CD8-positive, alpha-beta memory T cell (primary cell): ENCODE data around the gene CSPG4. TPM values are rescaled to one million over a fixed set of nuclear protein-coding genes. Genes with fewer than 3 reads are reported as not detected.
"Not testable (repeated sequence)": the region's sequence is repeated elsewhere in the genome, so short reads cannot be mapped to it uniquely, and the experiment has no call there.

Experiments
- CTCF ChIA-PET: fragments of 350-600 bp; sonication (Branson Sonifier 250); formaldehyde crosslinking; loops from one replicate; lab custom pipeline; 2021; ENCODE audit warnings: antibody characterized with exemption; lab: Charles Lee
- POLR2A ChIA-PET: fragments of 350-600 bp; sonication (Branson Sonifier 250); formaldehyde crosslinking; loops from one replicate; lab custom pipeline; 2021; ENCODE audit warnings: antibody characterized with exemption; lab: Charles Lee
- DNase-seq, 5 donors: peaks; one replicate each; pipeline versions ENCODE4 v3.0.0 to v3.0.0-alpha.2; 2020 to 2022; ENCODE audit warnings: mixed read lengths in 1 of 5
- H3K27ac ChIP-seq: one replicate; pipeline ENCODE4 v1.7.0; 2013; ENCODE audit warnings: low read depth, mild to moderate bottlenecking, low read length, moderate library complexity
- H3K27me3 ChIP-seq: 2 replicates; pipeline ENCODE4 v1.7.0; 2013; ENCODE audit warnings: low read length, mild to moderate bottlenecking; ENCODE audit not compliant: insufficient read depth, poor library complexity, severe bottlenecking
- H3K36me3 ChIP-seq: 2 replicates; pipeline ENCODE4 v1.7.0; 2013; ENCODE audit warnings: mild to moderate bottlenecking, low read length, moderate library complexity; ENCODE audit not compliant: insufficient read depth
- H3K4me1 ChIP-seq: 2 replicates; pipeline ENCODE4 v1.7.0; 2013; ENCODE audit warnings: mild to moderate bottlenecking, low read length, moderate library complexity; ENCODE audit not compliant: insufficient read depth
- H3K4me3 ChIP-seq: 2 replicates; pipeline ENCODE4 v1.7.0; 2013; ENCODE audit warnings: mild to moderate bottlenecking, low read length
- H3K9me3 ChIP-seq: 2 replicates; pipeline ENCODE4 v1.7.0; 2013; ENCODE audit warnings: mild to moderate bottlenecking, low read length
- H3K27ac Mint-ChIP-seq, 8 donors: one replicate each; pipeline ENCODE4 v1.8.0; 2020 to 2021; ENCODE audit warnings: mixed read lengths in 8 of 8, mild to moderate bottlenecking in 6 of 8, inconsistent platforms in 3 of 8, moderate library complexity in 3 of 8
- H3K27me3 Mint-ChIP-seq, 2 donors: one replicate each; pipeline ENCODE4 v1.8.0; 2020 to 2021; ENCODE audit warnings: mixed read lengths in 2 of 2, mild to moderate bottlenecking in 1 of 2, moderate library complexity in 1 of 2
- H3K36me3 Mint-ChIP-seq, 3 donors: one replicate each; pipeline ENCODE4 v1.8.0; 2020 to 2021; ENCODE audit warnings: mixed read lengths in 3 of 3, inconsistent platforms in 1 of 3, mild to moderate bottlenecking in 1 of 3
- H3K4me1 Mint-ChIP-seq, 3 donors: one replicate each; pipeline ENCODE4 v1.8.0; 2020 to 2021; ENCODE audit warnings: mixed read lengths in 3 of 3, inconsistent platforms in 1 of 3, mild to moderate bottlenecking in 1 of 3
- H3K4me3 Mint-ChIP-seq, 7 donors: one replicate each; pipeline ENCODE4 v1.8.0; 2020 to 2021; ENCODE audit warnings: mixed read lengths in 7 of 7, mild to moderate bottlenecking in 6 of 7, moderate library complexity in 4 of 7, inconsistent platforms in 2 of 7
- H3K9me3 Mint-ChIP-seq, 5 donors: one replicate each; pipeline ENCODE4 v1.8.0; 2020 to 2022; ENCODE audit warnings: mixed read lengths in 5 of 5, mild to moderate bottlenecking in 3 of 5, moderate library complexity in 2 of 5, inconsistent platforms in 1 of 5
- polyA plus RNA-seq: library from polyadenylated mRNA; unstranded; fragments of 300-500 nt; fragmentation: Illumina TruSeq; gene quantifications from one replicate; pipeline ENCODE4 v1.2.3, GENCODE V29; 2021
- total RNA-seq, 2 experiments: library from RNA; stranded (reverse); gene quantifications; one replicate each; pipeline ENCODE4 v1.2.3, GENCODE V29; 2021

The CSPG4 gene
- total and polyA plus RNA-seq, 3 experiments from 2014 or later, result not detected

GRCh38 chr15:75731248-75732151 lies 18.9 kb upstream of the CSPG4 start:
- Mint-ChIP-seq H3K27me3 (peaks cover 16 to 24% of the 10 kb centered on the region in 2 donors), H3K27ac (no peak overlapping the region), H3K4me1 (peaks cover 2 to 11% (median 5%) of the 10 kb centered on the region in 3 donors), H3K36me3 (no peaks in the 10 kb centered on the region), H3K4me3 (no peak overlapping the region), H3K9me3 (no peaks in the 10 kb centered on the region)
- no peaks in the 10 kb centered on the region for H3K36me3 ChIP-seq
- ChIA-PET POLR2A (no interaction called here), CTCF (interaction anchor here (1.0 kb wide), 1 partner anchor 70 kb away, joined by 3 read pairs; no protein-coding TSS in a partner anchor)
- no peaks in the 10 kb centered on the region for H3K4me1 ChIP-seq
- no peak overlapping the region for H3K27ac ChIP-seq
- H3K9me3 ChIP-seq, result no peaks in the 10 kb centered on the region
- no peak overlapping the region for H3K4me3 ChIP-seq
- H3K27me3 ChIP-seq, result no peaks in the 10 kb centered on the region
- peak in 1 of 5 donors; percentile 37 for DNase-seq

DNA sequence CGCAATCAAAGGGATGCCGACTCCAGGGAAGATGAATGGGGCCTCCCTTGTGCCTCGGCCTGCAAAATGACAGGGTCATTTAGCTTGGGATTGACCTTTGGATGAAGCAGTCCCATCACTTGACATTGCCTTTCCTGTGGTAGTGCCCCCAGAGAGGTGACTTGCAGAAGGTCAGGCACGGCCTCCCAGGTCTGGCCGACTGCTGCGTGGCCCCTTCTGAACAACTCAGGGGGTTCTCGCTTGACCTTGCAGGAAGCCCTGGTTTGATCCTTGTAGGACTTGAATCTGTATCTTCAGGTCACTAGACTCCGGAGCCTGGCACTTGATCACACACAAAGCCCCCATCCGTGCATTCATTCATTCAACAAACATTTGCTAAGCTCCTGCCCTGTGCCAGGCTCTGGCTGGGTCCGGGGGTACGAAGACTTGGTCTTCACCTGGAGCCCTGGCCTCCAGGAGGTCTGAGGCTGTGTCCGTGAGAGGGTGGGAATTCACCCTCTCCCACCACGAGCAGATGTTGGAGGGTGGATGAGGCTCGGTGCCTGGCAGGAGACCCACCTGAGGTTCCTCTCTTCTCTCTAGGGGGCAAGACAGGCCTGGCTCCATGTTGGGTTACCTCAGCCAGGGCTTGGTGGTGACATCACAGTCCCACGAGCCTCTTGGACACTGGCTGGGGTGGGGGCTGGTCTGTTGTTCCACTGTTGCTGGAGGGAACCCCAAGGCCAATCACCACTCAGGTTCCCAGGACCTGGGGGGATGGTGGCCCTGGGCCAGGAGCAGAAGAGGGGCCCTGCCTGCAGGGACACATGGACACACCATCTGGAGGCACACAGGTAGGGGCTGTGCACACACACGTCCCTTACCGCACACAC lies 18.0 kb upstream of the CSPG4 start:
- not testable (repeated sequence) for H3K9me3 ChIP-seq

DNA sequence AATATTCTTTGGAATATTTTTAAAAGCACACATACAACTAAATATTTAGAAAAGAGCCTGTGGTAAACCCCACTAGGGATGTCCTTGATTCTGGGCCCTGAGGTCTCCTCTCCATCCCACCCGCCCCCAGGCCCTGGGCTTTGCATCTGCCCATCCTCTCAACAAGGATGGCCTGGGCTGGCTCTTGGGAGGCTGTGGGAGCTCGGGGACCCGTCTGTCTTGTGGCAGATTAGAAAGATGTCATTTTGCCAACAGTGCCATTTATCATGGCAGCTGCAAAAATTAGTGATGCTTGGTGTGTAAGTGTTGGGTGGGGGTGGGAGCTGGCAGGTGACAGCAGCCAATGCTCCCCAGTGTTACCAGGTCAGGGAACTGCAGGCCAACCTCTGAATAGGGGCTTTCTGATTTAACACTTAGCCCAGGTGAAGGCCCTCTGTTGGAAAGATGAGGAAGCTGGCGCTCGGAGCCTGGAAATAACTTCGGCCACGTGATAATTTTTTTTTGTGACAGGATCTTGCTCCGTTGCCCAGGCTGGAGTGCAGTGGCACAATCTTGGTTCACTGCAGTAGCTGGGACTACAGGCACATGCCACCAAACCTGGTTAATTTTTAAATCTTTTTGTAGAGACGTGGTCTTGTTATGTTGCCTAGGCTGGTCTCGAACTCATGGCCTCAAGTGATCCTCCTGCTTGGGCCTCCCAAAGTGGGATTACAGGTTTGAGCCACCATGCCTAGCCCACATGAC lies 16.9 kb upstream of the CSPG4 start:
- peak in 1 of 5 donors; percentile 13 for DNase-seq
- Histone ChIP-seq H3K27me3 (no peaks in the 10 kb centered on the region), H3K36me3 (no peaks in the 10 kb centered on the region), H3K4me1 (no peaks in the 10 kb centered on the region), H3K27ac (no peak overlapping the region), H3K4me3 (no peak overlapping the region), H3K9me3 (no peaks in the 10 kb centered on the region)
- ChIA-PET POLR2A (no interaction called here), CTCF (interaction anchor here (1.3 to 2.9 kb wide), 5 partner anchors 50 to 410 kb away, joined by 3 to 30 read pairs (median 5); no protein-coding TSS in a partner anchor)
- H3K9me3 Mint-ChIP-seq, result no peaks in the 10 kb centered on the region
- H3K27me3 Mint-ChIP-seq, result peaks cover 16 to 24% of the 10 kb centered on the region in 2 donors
- no peak overlapping the region for H3K27ac Mint-ChIP-seq
- H3K4me3 Mint-ChIP-seq, result no peak overlapping the region
- H3K36me3 Mint-ChIP-seq, result no peaks in the 10 kb centered on the region
- H3K4me1 Mint-ChIP-seq, result peaks cover 2 to 11% (median 5%) of the 10 kb centered on the region in 3 donors

More for the DNA sequence above, 18.0 kb upstream of the CSPG4 start:
- DNase-seq, result peak in 1 of 5 donors; percentile 33
- H3K4me1 ChIP-seq, H3K36me3 Mint-ChIP-seq, POLR2A ChIA-PET, H3K27me3 ChIP-seq, H3K36me3 ChIP-seq, H3K4me3 Mint-ChIP-seq, H3K27ac Mint-ChIP-seq, H3K27ac ChIP-seq, H3K4me3 ChIP-seq, H3K9me3 Mint-ChIP-seq: not testable (repeated sequence)
- H3K27me3 Mint-ChIP-seq, result peaks cover 16 to 24% of the 10 kb centered on the region in 2 donors
- CTCF ChIA-PET, result interaction anchor here (1.0 kb wide), 1 partner anchor 71 kb away, joined by 3 read pairs; no protein-coding TSS in a partner anchor
- H3K4me1 Mint-ChIP-seq, result peaks cover 2 to 11% (median 5%) of the 10 kb centered on the region in 3 donors

DNA sequence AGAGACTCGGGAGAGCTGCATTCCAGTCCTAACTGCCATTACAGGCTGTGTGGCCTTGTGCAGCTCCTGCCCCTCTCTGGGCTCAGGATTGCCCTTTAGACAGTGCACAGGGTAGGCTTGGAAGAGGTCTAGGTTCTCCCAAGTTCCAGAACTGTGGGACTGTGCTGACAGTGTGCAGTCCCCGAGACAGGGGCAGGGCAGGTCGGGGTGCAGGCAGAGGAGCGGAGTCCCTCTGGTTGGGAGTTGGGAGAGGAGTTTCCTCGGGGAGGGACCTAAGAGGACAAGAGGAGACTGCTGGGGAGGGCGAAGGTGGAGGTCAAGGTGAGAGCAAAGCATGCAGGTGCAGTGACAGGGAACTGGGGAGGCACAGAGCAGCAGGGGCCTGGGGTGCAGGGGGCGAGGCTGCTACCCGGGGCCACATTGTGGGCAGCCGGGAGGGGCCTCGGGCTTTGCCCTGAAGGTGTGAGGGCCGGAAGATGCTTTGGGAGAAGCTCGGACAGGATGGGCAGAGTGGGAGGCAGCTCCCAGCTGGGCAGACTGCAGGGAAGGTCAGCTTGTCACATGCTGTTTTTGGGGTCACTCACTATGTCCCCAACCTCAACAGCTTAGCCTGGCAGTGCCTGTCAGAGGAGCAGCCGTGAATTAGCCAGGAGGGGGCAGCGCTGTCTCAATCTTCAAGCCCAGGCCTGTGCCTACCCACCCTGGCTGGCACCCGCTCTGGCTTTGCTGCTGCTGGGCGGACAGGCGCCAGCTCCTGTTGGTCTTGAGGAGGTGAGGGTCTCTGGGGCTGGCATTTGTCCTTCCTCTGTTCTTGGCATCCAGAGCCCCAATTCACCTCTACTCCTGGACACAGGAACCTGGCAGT lies 15.4 kb upstream of the CSPG4 start:
- Mint-ChIP-seq H3K9me3 (no peaks in the 10 kb centered on the region), H3K4me1 (peaks cover 2 to 11% (median 5%) of the 10 kb centered on the region in 3 donors), H3K27ac (no peak overlapping the region), H3K36me3 (no peaks in the 10 kb centered on the region), H3K27me3 (peaks cover 17 to 19% of the 10 kb centered on the region in 2 donors), H3K4me3 (no peak overlapping the region)
- Histone ChIP-seq H3K4me3 (no peak overlapping the region), H3K27ac (no peak overlapping the region), H3K9me3 (no peaks in the 10 kb centered on the region), H3K4me1 (no peaks in the 10 kb centered on the region), H3K36me3 (no peaks in the 10 kb centered on the region), H3K27me3 (no peaks in the 10 kb centered on the region)
- peak; percentile 58 to 78 (median 63) for DNase-seq
- POLR2A ChIA-PET, result no interaction called here
- CTCF ChIA-PET, result interaction anchor here (1.0 to 2.9 kb wide), 9 partner anchors 12 to 411 kb away, joined by 3 to 30 read pairs (median 3); no protein-coding TSS in a partner anchor

DNA sequence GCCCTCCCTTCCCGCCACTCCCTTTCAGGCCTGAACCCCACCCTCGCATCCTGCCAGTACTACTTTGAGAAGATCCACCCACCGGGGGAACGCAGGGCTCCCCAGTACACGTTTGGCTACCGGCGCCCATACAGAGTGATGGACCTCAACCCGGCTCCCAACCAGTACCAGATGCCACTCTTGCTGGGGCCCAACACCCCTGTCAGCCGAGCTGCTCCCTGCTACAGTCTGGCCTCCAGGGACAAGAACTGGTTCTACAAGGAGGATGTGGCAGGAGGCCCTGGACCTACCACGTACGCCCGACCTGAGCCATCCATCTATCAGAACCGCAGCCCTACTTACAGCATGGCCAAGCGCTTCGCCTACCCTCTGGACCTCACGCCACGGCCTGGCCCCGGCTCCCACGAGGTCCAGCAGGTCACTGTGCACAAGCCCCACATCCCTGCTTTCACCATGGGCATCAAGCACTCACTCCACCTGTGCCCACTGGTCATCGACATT lies 14.4 kb upstream of the CSPG4 start:
- Histone ChIP-seq H3K4me3 (no peak overlapping the region), H3K27ac (no peak overlapping the region), H3K36me3 (no peaks in the 10 kb centered on the region), H3K27me3 (no peaks in the 10 kb centered on the region), H3K4me1 (no peaks in the 10 kb centered on the region), H3K9me3 (no peaks in the 10 kb centered on the region)
- no peaks in the 10 kb centered on the region for H3K36me3 Mint-ChIP-seq
- DNase-seq, result peak in 1 of 5 donors; percentile 29
- H3K27me3 Mint-ChIP-seq, result peaks cover 12 to 14% of the 10 kb centered on the region in 2 donors
- H3K9me3 Mint-ChIP-seq, result no peaks in the 10 kb centered on the region
- H3K27ac Mint-ChIP-seq, result no peak overlapping the region
- ChIA-PET CTCF (interaction anchor here (2.7 to 3.8 kb wide), 3 partner anchors 75 to 412 kb away, joined by 7 to 30 read pairs (median 18); no protein-coding TSS in a partner anchor), POLR2A (no interaction called here)
- H3K4me1 Mint-ChIP-seq, result peaks cover 0 to 4% (median 0%) of the 10 kb centered on the region in 3 donors
- H3K4me3 Mint-ChIP-seq, result no peak overlapping the region

DNA sequence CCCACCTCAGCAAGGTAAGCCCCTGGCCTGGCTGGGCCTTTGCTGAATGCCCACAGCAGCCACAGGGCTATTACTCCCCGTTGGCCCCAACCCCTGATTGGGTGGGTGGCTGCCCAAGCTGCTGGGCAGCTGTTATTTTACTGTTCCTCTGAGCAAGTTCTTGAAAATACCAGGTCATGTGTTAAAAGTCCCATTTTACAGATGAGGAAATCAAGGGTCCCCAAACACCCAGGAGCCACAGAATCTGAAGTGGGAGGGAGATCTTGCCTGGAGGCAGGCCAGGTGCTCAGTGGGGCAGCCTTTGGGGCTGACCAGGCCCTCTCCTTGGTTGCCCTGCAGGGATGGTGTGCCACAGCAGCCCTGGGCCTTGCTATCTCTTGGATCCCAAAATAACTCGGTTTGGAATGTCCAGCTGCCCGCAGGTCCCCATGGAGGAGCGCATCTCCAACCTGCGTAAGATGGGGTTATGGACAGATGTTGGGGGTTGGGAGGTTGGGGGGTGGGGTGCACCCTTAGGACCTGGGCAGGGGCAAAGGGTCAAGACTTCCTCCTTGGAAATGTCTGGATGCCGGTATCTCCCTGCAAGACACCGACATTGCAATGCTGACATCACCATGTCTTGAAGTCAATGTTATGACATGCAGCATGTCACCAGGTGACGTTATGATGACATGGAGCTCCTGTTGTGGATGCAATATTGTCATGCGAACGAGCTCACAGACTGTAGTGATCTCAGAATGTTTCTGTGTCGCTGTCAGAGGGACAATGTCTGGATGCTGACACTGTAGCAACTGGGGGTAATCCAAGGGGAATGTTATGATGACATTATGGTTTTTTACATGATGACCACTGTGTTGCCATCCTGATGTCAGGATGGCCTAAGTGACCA lies 13.3 kb upstream of the CSPG4 start:
- Histone ChIP-seq H3K27me3 (no peaks in the 10 kb centered on the region), H3K4me3 (no peak overlapping the region), H3K4me1 (no peaks in the 10 kb centered on the region), H3K27ac (no peak overlapping the region), H3K9me3 (no peaks in the 10 kb centered on the region), H3K36me3 (no peaks in the 10 kb centered on the region)
- ChIA-PET CTCF (interaction anchor here (1.4 to 3.8 kb wide), 2 partner anchors 74 to 76 kb away, joined by 3 to 18 read pairs; no protein-coding TSS in a partner anchor), POLR2A (no interaction called here)
- no peak overlapping the region for H3K4me3 Mint-ChIP-seq
- H3K36me3 Mint-ChIP-seq, result no peaks in the 10 kb centered on the region
- peak in 1 of 5 donors; percentile 25 for DNase-seq
- no peak overlapping the region for H3K27ac Mint-ChIP-seq
- H3K27me3 Mint-ChIP-seq, result peaks cover 11 to 19% of the 10 kb centered on the region in 2 donors
- H3K9me3 Mint-ChIP-seq, result no peaks in the 10 kb centered on the region
- H3K4me1 Mint-ChIP-seq, result peaks cover 0 to 2% (median 0%) of the 10 kb centered on the region in 3 donors
